Measurements from ENCODE around the gene FBLN5. TPM values are rescaled to one million over a fixed set of nuclear protein-coding genes. Genes with fewer than 3 reads are reported as not detected.

The FBLN5 gene
- total RNA-seq, 3 donors from 2014 or later = 81.8 to 171 (median 83.2) TPM

GRCh38 chr14:91827746-91828145 is 119.7 kb downstream of the FBLN5 start:
- TF ChIP-seq POLR2AphosphoS5 (IDR thresholded peaks at IDR 0.05) (no peak), CTCF (IDR thresholded peaks at IDR 0.05) (no peak), POLR2A (IDR thresholded peaks at IDR 0.05) (no peak)
- Histone ChIP-seq H3K4me1 (no peaks in the 10 kb centered on the region), H3K27me3 (no peaks in the 10 kb centered on the region), H3K36me3 (no peaks in the 10 kb centered on the region), H3K27ac (peak overlapping the region in 1 of 2 donors; percentile 41), H3K9me3 (peaks cover 0 to 8% of the 10 kb centered on the region in 2 donors), H3K4me3 (no peak overlapping the region)
- no peak for DNase-seq (ENCODE audit: low spot score in 2 of 2)
- intact Hi-C loops (cut with DNase I; ENCODE audit: low total_unique reads) = no loop called here

Other genes with a start within 250 kb of the FBLN5 start
- 10 to 100 TPM in 2 of 3 donors, 1 to 10 TPM in 1; 2.4 to 18.7 (median 16.1) TPM for gene CATSPERB, start 215.6 kb downstream of the FBLN5 start, total RNA-seq
- 100 to 1,000 TPM in 2 of 3 donors, 10 to 100 TPM in 1; 36.6 to 169 (median 166) TPM for gene TC2N, start 80.2 kb downstream of the FBLN5 start, total RNA-seq
- gene TRIP11, start 92.4 kb upstream of the FBLN5 start, total RNA-seq = 10 to 100 TPM; 39.7 to 64.1 (median 41.1) TPM
- gene ATXN3, start 158.9 kb upstream of the FBLN5 start, total RNA-seq = 10 to 100 TPM; 36.2 to 46.7 (median 36.7) TPM
- gene NDUFB1, start 174.0 kb upstream of the FBLN5 start, total RNA-seq = 100 to 1,000 TPM; 211 to 256 (median 225) TPM
- gene CPSF2, start 174.3 kb upstream of the FBLN5 start, total RNA-seq = 10 to 100 TPM; 20.0 to 38.2 (median 34.9) TPM

Measured in breast epithelium (tissue), 4 donors.